IgD-negative memory B cell (primary cell): ENCODE results near the gene LRG1. TPM values are rescaled to one million over a fixed set of nuclear protein-coding genes. Genes with fewer than 3 reads are reported as not detected.
"Not testable (repeated sequence)": the region's sequence is repeated elsewhere in the genome, so short reads cannot be mapped to it uniquely, and the experiment has no call there.

Experiments
- H3K27ac Mint-ChIP-seq, 3 donors: one replicate each; pipeline ENCODE4 v1.8.0; 2020 to 2022; ENCODE audit warnings: mild to moderate bottlenecking in 3 of 3, mixed read lengths in 3 of 3, moderate library complexity in 1 of 3
- H3K27me3 Mint-ChIP-seq: one replicate; pipeline ENCODE4 v1.8.0; 2021; ENCODE audit warnings: mixed read lengths
- H3K36me3 Mint-ChIP-seq: one replicate; pipeline ENCODE4 v1.8.0; 2020; ENCODE audit warnings: mild to moderate bottlenecking, mixed read lengths
- H3K4me1 Mint-ChIP-seq, 3 donors: one replicate each; pipeline ENCODE4 v1.8.0; 2020 to 2022; ENCODE audit warnings: mixed read lengths in 3 of 3, mild to moderate bottlenecking in 1 of 3
- H3K4me3 Mint-ChIP-seq, 4 donors: one replicate each; pipeline ENCODE4 v1.8.0; 2020 to 2022; ENCODE audit warnings: mild to moderate bottlenecking in 4 of 4, mixed read lengths in 4 of 4, moderate library complexity in 3 of 4
- H3K9me3 Mint-ChIP-seq, 3 donors: one replicate each; pipeline ENCODE4 v1.8.0; 2020 to 2021; ENCODE audit warnings: mixed read lengths in 3 of 3, mild to moderate bottlenecking in 1 of 3
- polyA plus RNA-seq: library from polyadenylated mRNA; unstranded; fragments of 300-500 nt; fragmentation: Illumina TruSeq; gene quantifications from one replicate; pipeline ENCODE4 v1.2.3, GENCODE V29; 2021

The LRG1 gene
- polyA plus RNA-seq, 1 donor from 2014 or later, result 0.81 TPM

DNA sequence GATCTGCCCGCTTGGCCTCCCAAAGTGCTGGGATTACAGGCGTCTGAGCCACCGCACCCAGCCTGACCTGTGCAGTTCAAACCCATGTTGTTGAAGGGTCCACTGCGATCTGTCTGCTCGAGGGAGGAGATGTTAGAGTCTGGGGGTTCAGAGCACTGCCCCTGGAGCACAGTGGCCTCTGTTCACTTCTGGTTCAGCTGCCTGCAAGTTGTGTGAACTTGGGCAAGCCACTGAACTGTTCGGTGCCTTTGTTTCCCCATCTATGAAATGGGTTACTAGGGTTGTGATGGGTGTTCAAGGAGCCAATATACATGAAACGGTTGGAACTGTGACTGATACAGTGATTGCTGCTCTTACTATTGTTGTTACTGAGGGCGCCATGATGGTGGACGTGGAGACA lies 6.5 kb downstream of the LRG1 start:
- peaks cover 15% of the 10 kb centered on the region for H3K27me3 Mint-ChIP-seq
- H3K4me3 Mint-ChIP-seq, result no peak overlapping the region
- H3K36me3 Mint-ChIP-seq, result no peaks in the 10 kb centered on the region

DNA sequence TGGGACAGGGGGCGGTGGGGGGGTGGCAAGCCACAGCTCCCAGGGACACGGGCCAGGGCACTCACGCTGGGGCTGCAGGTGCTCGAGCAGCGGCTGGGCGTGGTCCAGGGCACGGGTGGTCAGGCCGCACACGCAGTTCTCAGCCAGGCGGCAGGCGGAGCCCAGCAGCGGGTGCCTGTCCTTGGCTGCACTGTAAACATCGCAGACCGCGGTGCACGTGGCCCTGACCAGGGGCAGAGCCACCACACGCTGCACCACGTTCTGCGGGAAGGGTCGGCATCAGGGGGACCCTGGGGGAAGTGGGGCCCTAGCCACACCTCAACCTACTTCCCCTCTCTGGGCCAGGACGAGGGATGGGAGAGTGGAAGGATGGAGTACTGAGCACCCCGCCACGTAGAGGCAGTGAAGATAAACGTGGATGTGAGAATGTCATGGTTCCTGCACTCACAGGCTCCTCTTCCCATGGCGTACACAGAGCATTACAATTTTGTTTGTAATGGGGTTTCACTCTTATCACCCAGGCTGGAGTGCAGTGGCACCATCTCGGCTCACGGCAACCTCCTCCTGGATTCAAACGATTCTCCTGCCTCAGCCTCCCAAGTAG lies 8.2 kb downstream of the LRG1 start:
- no peaks in the 10 kb centered on the region for H3K36me3 Mint-ChIP-seq
- H3K27me3 Mint-ChIP-seq, result peaks cover 9% of the 10 kb centered on the region
- no peak overlapping the region for H3K4me3 Mint-ChIP-seq
- no peaks in the 10 kb centered on the region for H3K9me3 Mint-ChIP-seq
- peaks cover 3 to 8% (median 3%) of the 10 kb centered on the region in 3 donors for H3K4me1 Mint-ChIP-seq
- H3K27ac Mint-ChIP-seq, result no peak overlapping the region

More for the DNA sequence above, 6.5 kb downstream of the LRG1 start:
- Mint-ChIP-seq H3K9me3 (no peaks in the 10 kb centered on the region), H3K27ac (no peak overlapping the region), H3K4me1 (peaks cover 1 to 8% (median 3%) of the 10 kb centered on the region in 3 donors)

DNA sequence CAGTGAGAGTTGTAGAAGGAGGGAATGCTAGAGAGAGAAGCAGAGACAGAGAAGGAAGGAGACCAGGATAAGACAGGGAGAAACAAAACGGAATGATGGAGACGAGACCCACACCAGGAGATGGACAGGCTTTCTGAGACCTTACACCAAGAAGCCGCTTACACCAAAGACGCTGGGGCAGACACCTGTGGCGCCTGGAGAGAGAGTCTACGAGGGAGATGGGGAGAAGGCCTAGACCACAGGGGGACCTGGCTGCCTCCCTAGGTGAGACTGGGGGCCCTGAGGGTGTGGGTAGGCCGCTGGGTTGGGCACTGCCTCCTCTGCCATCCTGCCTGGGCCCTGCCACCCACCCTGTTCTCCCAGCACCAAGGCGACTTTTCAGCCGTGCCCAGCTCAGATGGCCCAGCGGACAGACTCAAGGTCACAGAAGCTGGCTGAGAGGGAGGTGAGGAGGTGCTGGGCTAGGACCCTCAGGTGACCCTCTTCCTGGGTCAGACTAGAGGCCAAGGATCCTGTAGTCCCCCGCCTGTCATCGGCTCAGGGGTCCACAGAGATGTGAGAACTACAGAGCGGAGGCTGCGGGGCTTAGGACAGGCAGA lies 9.8 kb downstream of the LRG1 start:
- Mint-ChIP-seq H3K4me3 (no peak overlapping the region), H3K9me3 (no peaks in the 10 kb centered on the region), H3K4me1 (peaks cover 3 to 4% (median 3%) of the 10 kb centered on the region in 3 donors), H3K36me3 (no peaks in the 10 kb centered on the region), H3K27ac (no peak overlapping the region), H3K27me3 (peaks cover 4% of the 10 kb centered on the region)

DNA sequence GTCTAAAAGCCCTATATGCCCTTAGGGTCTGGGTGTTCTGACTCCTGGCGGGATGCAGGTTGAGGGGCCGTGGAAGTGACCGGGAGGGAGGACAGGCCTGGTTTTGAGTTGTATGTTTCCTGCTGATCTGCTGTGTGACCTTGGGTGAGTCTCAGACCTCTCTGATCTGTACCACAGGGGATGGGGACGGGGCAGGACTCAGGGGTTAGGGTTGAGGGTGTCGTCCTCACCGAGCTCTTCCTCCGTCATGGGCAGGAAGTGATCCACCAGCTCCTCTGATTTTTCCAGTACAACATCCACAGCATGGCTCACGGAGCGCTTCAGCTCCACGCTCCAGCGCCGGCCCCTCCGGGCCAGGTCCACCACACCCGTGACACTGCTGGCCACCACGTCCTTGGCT lies 11.0 kb downstream of the LRG1 start:
- peaks cover 3% of the 10 kb centered on the region for H3K27me3 Mint-ChIP-seq
- peaks cover 2 to 3% (median 3%) of the 10 kb centered on the region in 3 donors for H3K4me1 Mint-ChIP-seq
- H3K36me3 Mint-ChIP-seq, result no peaks in the 10 kb centered on the region
- H3K27ac Mint-ChIP-seq, result no peak overlapping the region
- no peaks in the 10 kb centered on the region for H3K9me3 Mint-ChIP-seq
- no peak overlapping the region for H3K4me3 Mint-ChIP-seq

DNA sequence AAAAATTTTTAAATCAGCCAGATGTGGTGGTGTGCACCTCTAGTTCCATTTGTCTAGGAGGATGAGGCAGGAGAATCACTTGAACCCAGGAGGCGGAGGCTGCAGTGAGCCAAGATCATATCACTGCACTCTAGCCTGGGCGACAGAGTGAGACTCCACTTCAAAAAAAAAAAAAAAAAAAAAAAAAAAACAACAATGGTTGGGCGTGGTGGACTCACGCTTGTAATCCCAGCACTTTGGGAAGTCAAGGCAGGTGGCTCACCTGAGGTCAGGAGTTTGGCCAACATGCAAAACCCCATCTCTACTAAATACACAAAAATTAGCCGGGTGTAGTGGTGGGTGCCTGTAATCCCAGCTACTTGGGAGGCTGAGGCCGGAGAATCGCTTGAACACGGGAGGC lies 12.5 kb downstream of the LRG1 start:
- H3K27ac Mint-ChIP-seq, H3K27me3 Mint-ChIP-seq, H3K9me3 Mint-ChIP-seq, H3K4me3 Mint-ChIP-seq, H3K36me3 Mint-ChIP-seq, H3K4me1 Mint-ChIP-seq: not testable (repeated sequence)

DNA sequence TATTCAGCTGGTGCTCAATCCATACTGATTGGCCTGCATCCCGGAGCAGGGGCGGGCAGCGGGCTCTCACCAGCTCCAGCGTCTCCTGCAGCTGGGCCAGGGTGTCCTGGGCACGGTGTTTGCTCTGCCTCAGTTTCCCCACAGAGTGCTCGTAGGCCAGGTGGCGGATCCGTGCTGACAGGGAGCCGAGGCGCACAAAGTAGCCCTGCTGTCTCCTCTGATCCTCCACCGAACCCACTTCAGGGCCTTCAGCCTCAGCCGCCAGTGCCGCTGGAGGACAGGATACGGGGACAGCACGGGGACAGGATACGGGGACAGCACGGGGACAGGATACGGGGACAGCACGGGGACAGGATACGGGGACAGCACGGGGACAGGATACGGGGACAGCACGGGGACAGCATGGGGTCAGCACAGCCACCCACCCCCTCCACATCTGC lies 14.3 kb downstream of the LRG1 start:
- Mint-ChIP-seq H3K4me3 (no peak overlapping the region), H3K27me3 (peaks cover 4% of the 10 kb centered on the region), H3K4me1 (peaks cover 0 to 2% (median 0%) of the 10 kb centered on the region in 3 donors), H3K9me3 (no peaks in the 10 kb centered on the region), H3K27ac (no peak overlapping the region), H3K36me3 (no peaks in the 10 kb centered on the region)

DNA sequence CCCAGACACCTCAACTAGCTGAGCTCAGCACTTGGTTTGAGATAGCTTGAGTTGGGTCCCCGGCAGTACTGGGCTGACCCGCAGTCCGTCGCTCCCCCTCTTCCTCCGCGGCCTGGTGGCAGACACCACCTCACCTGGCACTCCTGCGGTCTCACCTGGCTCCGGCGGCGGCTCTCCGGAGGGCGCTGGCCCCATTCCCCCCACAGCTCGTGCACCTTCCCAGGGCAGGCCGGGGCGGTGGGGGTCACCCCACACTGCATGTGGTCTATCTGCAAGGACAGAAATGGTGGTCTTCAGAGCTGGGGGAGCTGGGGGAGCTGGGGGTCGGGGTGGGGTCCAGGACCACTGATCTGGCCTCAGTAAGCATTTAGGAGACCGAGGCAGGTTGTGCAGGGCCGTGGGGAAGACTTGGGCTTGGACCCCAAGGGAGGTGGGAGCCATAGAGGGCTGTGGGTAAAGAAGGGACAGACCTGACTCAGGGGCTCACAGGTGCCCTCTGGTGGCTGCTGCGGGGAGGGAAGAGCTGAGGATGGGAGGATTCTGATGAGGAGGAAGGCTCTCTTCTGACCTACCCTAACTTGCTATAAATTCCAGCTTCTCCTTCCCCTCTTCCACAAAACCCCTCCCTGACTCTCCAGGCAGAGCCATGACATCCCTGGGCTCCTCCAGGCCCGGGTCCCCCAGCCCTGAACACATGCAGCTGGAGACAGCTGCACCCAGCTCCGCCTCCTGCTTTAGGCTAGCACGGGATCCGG lies 14.9 kb downstream of the LRG1 start:
- H3K4me3 Mint-ChIP-seq, result no peak overlapping the region
- no peaks in the 10 kb centered on the region for H3K36me3 Mint-ChIP-seq
- peaks cover 0 to 2% (median 0%) of the 10 kb centered on the region in 3 donors for H3K4me1 Mint-ChIP-seq
- peaks cover 4% of the 10 kb centered on the region for H3K27me3 Mint-ChIP-seq
- no peaks in the 10 kb centered on the region for H3K9me3 Mint-ChIP-seq
- no peak overlapping the region for H3K27ac Mint-ChIP-seq

DNA sequence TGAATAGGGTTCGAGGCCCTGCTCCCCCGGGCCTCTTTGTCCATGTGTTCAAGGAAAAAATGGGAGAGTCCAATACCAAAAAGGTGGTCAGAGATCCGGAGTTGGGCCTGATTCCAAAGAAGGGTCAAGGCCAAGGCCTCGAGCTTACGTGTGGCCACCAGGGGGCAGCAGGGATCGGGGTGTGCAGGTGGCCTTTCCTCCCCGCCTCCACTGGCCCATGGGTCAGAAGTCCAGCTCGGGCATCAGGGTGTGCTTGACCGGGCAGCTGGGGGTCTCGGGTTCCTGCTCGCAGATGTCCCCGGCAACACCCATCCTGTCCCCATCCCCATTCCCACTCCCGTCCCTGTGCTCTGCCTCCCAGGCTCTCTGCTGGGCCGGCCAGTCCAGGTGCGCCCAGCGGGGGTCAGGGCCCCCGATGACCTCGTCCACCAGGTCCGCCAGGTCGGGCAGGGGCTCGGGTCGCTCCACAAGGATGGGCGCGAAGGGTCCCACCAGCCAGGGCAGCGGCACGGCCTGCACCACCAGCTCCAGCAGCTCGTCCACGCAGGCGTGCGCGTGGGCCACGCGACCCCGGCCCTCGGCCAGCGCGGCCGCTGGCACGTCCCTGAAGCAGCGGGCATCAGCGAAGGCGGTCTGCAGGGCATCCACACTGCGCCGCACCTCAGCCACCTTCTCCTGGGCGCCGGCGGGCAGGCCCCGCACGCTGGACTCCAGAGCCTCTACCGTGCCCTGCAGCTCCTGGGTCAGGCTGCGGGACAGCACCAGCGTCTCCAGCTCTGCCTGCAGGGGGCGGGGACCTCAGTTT lies 16.3 kb downstream of the LRG1 start:
- Mint-ChIP-seq H3K4me3 (no peak overlapping the region), H3K27me3 (peaks cover 4% of the 10 kb centered on the region), H3K27ac (no peak overlapping the region), H3K4me1 (peaks cover 0 to 2% (median 0%) of the 10 kb centered on the region in 3 donors), H3K9me3 (no peaks in the 10 kb centered on the region), H3K36me3 (no peaks in the 10 kb centered on the region)

DNA sequence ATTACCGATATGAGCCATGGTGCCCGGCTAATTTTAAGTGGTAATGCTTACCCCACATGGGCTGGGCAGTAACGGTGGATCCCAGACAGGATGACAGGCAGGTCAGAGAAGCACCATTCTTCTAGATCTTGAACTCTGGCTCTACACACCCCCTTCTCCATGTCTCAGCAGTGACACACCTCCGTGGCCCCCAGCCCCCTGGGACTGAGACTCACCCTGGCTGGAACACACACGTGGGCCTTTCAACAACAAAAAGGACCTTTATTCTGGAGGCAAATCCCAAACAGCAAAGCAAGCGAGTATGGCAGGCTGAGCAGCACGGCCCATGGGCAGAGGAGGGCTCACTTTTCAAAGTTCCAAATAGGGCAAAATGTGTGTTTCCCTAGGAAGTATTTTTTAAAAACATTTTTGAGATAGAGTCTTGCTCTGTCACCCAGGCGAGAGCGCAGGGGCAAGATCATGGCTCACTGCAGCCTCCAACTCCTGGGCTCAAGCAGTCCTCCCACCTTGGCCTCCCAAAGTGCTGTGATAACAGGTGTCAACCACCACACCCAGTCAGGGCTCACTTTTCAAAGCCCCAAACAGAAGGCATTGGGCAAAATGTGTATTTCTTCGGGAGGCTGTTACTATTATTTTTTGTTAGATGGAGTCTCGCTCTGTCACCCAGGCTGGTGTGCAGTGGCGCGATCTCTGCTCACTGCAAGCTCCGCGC lies 17.4 kb downstream of the LRG1 start:
- no peak overlapping the region for H3K27ac Mint-ChIP-seq
- no peaks in the 10 kb centered on the region for H3K4me1 Mint-ChIP-seq
- no peaks in the 10 kb centered on the region for H3K36me3 Mint-ChIP-seq

DNA sequence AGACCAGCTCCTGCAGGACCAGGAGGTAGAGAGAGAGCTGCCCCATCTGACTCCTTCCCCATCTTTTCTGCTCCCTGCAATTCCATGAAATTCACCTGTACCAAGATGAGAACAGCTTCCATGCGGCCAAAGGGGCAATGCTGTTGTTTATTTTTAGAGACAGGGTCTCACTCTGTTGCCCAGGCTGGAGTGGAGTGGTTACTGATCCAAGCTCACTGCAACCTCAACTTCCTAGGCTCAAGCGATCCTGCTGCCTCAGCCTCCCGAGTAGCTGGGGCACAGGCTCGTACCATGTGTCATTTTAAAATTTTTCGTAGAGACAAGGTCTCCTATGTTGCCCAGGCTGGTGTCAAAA lies 18.0 kb downstream of the LRG1 start:
- no peaks in the 10 kb centered on the region for H3K36me3 Mint-ChIP-seq
- peaks cover 3% of the 10 kb centered on the region for H3K27me3 Mint-ChIP-seq
- H3K4me3 Mint-ChIP-seq, result no peak overlapping the region
- H3K27ac Mint-ChIP-seq, result no peak overlapping the region
- H3K4me1 Mint-ChIP-seq, result no peaks in the 10 kb centered on the region
- H3K9me3 Mint-ChIP-seq, result no peaks in the 10 kb centered on the region

More for the DNA sequence above, 17.4 kb downstream of the LRG1 start:
- no peak overlapping the region for H3K4me3 Mint-ChIP-seq
- H3K9me3 Mint-ChIP-seq, result no peaks in the 10 kb centered on the region
- H3K27me3 Mint-ChIP-seq, result peaks cover 3% of the 10 kb centered on the region

DNA sequence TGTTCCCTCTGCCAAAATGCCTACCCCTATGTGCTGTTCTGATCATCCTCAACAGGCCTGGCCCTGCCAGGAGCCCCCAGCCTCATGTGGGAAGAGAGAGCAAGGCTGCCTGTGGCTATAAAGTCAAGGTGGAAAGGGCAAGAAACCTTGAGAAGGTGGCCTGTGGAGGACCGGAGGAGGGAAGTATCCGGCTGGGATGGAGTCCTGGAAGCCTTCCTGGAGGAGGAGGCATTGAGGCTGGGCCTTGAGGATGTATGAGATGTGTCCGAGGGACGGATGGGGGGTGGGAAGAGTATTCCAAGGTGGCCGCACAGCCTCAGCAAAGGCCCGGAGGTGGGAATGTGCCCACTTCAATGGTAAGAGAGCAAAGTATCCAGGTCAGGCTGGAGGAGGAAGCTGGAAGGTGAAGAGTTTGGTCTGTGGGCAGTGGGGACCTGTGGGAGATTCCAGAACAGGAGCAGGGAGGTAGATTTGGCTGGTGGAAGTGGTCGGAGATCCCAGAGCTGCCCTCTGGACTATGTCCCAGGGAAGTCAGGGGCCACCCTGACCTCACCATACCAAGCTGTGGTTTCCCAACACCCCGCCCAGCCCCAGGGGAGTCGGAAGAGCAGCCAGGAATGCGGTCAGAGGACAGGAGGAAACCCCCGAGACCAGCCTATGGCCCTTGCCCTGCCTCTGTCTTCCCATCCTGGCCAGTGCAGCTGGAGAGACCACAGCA lies 18.5 kb downstream of the LRG1 start:
- H3K9me3 Mint-ChIP-seq, result no peaks in the 10 kb centered on the region
- no peaks in the 10 kb centered on the region for H3K36me3 Mint-ChIP-seq
- H3K4me3 Mint-ChIP-seq, result no peak overlapping the region
- peaks cover 3% of the 10 kb centered on the region for H3K27me3 Mint-ChIP-seq
- peak overlapping the region in 1 of 3 donors; percentile 5 for H3K27ac Mint-ChIP-seq
- no peaks in the 10 kb centered on the region for H3K4me1 Mint-ChIP-seq

DNA sequence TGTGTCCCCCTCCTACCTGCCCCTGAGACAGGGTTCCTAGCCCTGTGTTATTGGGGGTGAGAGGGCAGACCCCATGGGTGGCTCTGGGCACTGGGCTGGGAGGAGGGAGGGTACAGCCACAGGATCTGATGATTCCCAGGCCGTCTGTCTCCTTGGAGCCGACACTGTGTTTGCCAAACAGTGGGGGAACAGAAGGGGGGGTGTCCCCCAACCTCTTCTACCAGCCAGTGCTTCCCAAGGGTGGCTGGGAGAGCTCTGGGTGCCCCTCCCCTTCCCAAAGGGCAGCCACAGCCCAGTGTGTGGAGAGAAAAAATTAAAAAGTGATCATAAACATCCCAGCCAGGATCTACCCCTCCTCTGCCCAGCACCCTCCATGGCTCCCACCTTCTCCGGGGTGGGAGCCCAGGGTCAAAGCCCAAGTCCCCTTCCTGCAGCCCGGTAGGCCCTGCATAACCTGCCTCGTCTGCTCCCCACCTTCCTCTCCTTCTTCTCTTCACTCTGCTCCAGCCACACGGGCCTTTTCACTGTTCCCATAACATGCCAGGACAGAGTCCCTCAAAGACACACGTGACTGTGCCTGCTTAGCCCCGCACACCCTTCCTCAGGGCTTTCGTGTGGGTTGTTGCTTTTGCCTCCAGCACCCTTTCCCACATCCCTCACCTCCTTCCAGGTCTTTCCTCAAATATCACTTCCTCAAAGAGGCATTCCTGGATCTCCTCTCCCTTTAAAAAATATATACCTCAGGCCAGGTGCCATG lies 20.1 kb downstream of the LRG1 start:
- no peaks in the 10 kb centered on the region for H3K4me1 Mint-ChIP-seq
- H3K36me3 Mint-ChIP-seq, result no peaks in the 10 kb centered on the region
- H3K27me3 Mint-ChIP-seq, result peaks cover 3% of the 10 kb centered on the region
- H3K9me3 Mint-ChIP-seq, result no peaks in the 10 kb centered on the region
- peak overlapping the region in 1 of 4 donors; percentile 70 for H3K4me3 Mint-ChIP-seq
- H3K27ac Mint-ChIP-seq, result no peak overlapping the region

DNA sequence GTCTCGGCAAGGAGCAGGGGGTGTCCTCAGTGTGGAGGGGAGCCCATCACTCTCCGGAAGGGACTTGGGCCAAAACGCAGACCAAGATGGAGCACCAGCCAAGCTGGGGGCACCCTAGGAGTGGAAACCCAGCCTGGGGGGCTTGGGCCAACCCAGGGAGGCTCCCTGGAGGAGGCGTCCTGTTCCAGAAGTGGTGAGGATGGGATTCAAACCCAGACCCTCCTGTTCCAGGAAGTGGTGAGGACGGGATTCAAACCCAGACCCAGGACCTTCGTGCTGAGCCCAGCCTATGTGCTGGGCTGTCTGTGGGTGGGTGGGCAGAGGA lies 20.7 kb downstream of the LRG1 start:
- Mint-ChIP-seq H3K4me1 (no peaks in the 10 kb centered on the region), H3K36me3 (no peaks in the 10 kb centered on the region), H3K4me3 (no peak overlapping the region), H3K27me3 (peaks cover 3% of the 10 kb centered on the region), H3K9me3 (no peaks in the 10 kb centered on the region), H3K27ac (no peak overlapping the region)
